HepG2 (cell line): Measurements from ENCODE around the gene SYNGR2. TPM values are rescaled to one million over a fixed set of nuclear protein-coding genes. Genes with fewer than 3 reads are reported as not detected.
A peak's percentile ranks its signal among the peaks of the same experiment; 100 is the strongest.

Experiments used
- FOXA3 ChIP-seq: IDR thresholded peaks from 2 replicates; pipeline ENCODE4 v1.6.1; 2016; ENCODE audit warnings: missing genetic modification reagents, missing compliant biosample characterization
- HIVEP1 ChIP-seq: sonication (generic); formaldehyde crosslinking; IDR thresholded peaks from 2 replicates; pipeline ENCODE4 v1.4.0; 2020; ENCODE audit warnings: mild to moderate bottlenecking, missing genetic modification reagents
- NFRKB ChIP-seq: fragments of 450-650 bp; IDR thresholded peaks from 2 replicates; pipeline ENCODE4 v1.6.1; 2017
- PAWR ChIP-seq: sonication (generic); formaldehyde crosslinking; IDR thresholded peaks from 2 replicates; pipeline ENCODE4 v1.4.0; 2020; ENCODE audit warnings: missing genetic modification reagents, mild to moderate bottlenecking, borderline replicate concordance
- REPIN1 ChIP-seq: sonication (generic); formaldehyde crosslinking; IDR thresholded peaks from 2 replicates; pipeline ENCODE4 v1.8.0; 2022; ENCODE audit warnings: missing genetic modification reagents, low read depth, mild to moderate bottlenecking, borderline replicate concordance
- RORA ChIP-seq: sonication (generic); formaldehyde crosslinking; IDR thresholded peaks from 2 replicates; pipeline ENCODE4 v1.5.0; 2020; ENCODE audit warnings: mild to moderate bottlenecking, missing genetic modification reagents, moderate library complexity
- SIN3A ChIP-seq: IDR thresholded peaks from 2 replicates; pipeline ENCODE4 v1.6.1; 2011; ENCODE audit warnings: low read depth, mild to moderate bottlenecking, control low read depth, low read length, borderline replicate concordance
- SIX1 ChIP-seq: sonication (generic); formaldehyde crosslinking; IDR thresholded peaks from 2 replicates; pipeline ENCODE4 v1.4.0; 2020; ENCODE audit warnings: missing genetic modification reagents, borderline replicate concordance
- SMC3 ChIP-seq: IDR thresholded peaks from 2 replicates; pipeline ENCODE4 v1.6.1; 2011; ENCODE audit warnings: low read length, improper control_type of control experiment
- SYNCRIP ChIP-seq: fragments of 200-400 bp; formaldehyde crosslinking; IDR thresholded peaks from 2 replicates; pipeline ENCODE4 v1.6.1; 2018; ENCODE audit warnings: mild to moderate bottlenecking, low read depth, low read length; ENCODE audit not compliant: insufficient read depth
- U2AF2 ChIP-seq: fragments of 200-400 bp; formaldehyde crosslinking; IDR thresholded peaks from 2 replicates; pipeline ENCODE4 v1.6.1; 2017; ENCODE audit warnings: low read depth, mild to moderate bottlenecking, low read length
- YEATS4 ChIP-seq: sonication (generic); formaldehyde crosslinking; IDR thresholded peaks from 2 replicates; pipeline ENCODE4 v1.4.0; 2020; ENCODE audit warnings: missing genetic modification reagents, borderline replicate concordance
- ZBTB7A ChIP-seq: sonication (generic); formaldehyde crosslinking; IDR thresholded peaks from 2 replicates; pipeline ENCODE4 v1.8.0; 2022; ENCODE audit warnings: mild to moderate bottlenecking, missing genetic modification reagents
- ZFP36 ChIP-seq: fragments of 150-350 bp; IDR thresholded peaks from 2 replicates; pipeline ENCODE4 v1.6.1; 2018; ENCODE audit warnings: borderline replicate concordance, low read length, low read depth; ENCODE audit not compliant: partially characterized antibody
- ZFP36L1 ChIP-seq: sonication (generic); formaldehyde crosslinking; IDR thresholded peaks from 2 replicates; pipeline ENCODE4 v1.8.0; 2022; ENCODE audit warnings: mild to moderate bottlenecking, missing genetic modification reagents, moderate library complexity
- ZFP82 ChIP-seq: sonication (generic); formaldehyde crosslinking; IDR thresholded peaks from 2 replicates; pipeline ENCODE4 v1.5.1; 2020; ENCODE audit warnings: mild to moderate bottlenecking, missing genetic modification reagents, borderline replicate concordance
- ZKSCAN8 ChIP-seq: IDR thresholded peaks from 2 replicates; pipeline ENCODE4 v1.6.1; 2016; ENCODE audit warnings: borderline replicate concordance, missing genetic modification reagents, missing compliant biosample characterization
- ZNF101 ChIP-seq: sonication (generic); formaldehyde crosslinking; IDR thresholded peaks from 2 replicates; pipeline ENCODE4 v1.4.0; 2020; ENCODE audit warnings: mild to moderate bottlenecking, low read depth, missing genetic modification reagents, borderline replicate concordance
- ZNF205 ChIP-seq: IDR thresholded peaks from 2 replicates; pipeline ENCODE4 v1.6.1; 2018; ENCODE audit warnings: missing biosample characterization, missing genetic modification reagents
- ZNF263 ChIP-seq: sonication (generic); formaldehyde crosslinking; IDR thresholded peaks from 2 replicates; pipeline ENCODE4 v1.4.0; 2020; ENCODE audit warnings: missing genetic modification reagents
- ZNF343 ChIP-seq: sonication (generic); formaldehyde crosslinking; IDR thresholded peaks from 2 replicates; pipeline ENCODE4 v1.4.0; 2020; ENCODE audit warnings: mild to moderate bottlenecking, missing genetic modification reagents
- ZNF724P ChIP-seq: sonication (generic); formaldehyde crosslinking; IDR thresholded peaks from 2 replicates; pipeline ENCODE4 v1.8.0; 2022; ENCODE audit warnings: missing genetic modification reagents, borderline replicate concordance
- ZNF772 ChIP-seq: sonication (generic); formaldehyde crosslinking; IDR thresholded peaks from 2 replicates; pipeline ENCODE4 v1.5.0; 2020; ENCODE audit warnings: mild to moderate bottlenecking, missing genetic modification reagents
- polyA plus RNA-seq, 8 experiments: library from polyadenylated mRNA; depleted of rRNA in 3 of 8; stranded (reverse) in 7 of 8; unstranded in 1 of 8; fragments of >200 nt; fragmentation: Illumina TruSeq in 4 of 8; extraction: Trizol in 4 of 8; gene quantifications; 2 replicates each; pipeline versions ENCODE4 v1.2.1 to v1.2.3, GENCODE V29; 2011 to 2016; ENCODE audit warnings: low read depth in 4 of 8, missing spikeins in 1 of 8, mixed read lengths in 1 of 8; ENCODE audit not compliant: insufficient read depth in 1 of 8
- total RNA-seq, 5 experiments: library from RNA; depleted of rRNA; stranded (reverse); fragments of >200 nt; fragmentation: Illumina TruSeq; extraction: Trizol; gene quantifications; 2 replicates each; pipeline ENCODE4 v1.2.3, GENCODE V29; 2016; ENCODE audit warnings: low read depth in 1 of 5
- TF ChIP-seq, protein P1 (sequence below): sonication (generic); formaldehyde crosslinking; IDR thresholded peaks from 2 replicates; pipeline ENCODE4 v1.4.0; 2020; ENCODE audit warnings: mild to moderate bottlenecking, missing genetic modification reagents

Gene SYNGR2
- total and polyA plus RNA-seq, 2 of the 13 experiments (the other 11 are each of a cell fraction or from before 2014, with no cell fraction given), result 46.7 to 170 TPM

DNA sequence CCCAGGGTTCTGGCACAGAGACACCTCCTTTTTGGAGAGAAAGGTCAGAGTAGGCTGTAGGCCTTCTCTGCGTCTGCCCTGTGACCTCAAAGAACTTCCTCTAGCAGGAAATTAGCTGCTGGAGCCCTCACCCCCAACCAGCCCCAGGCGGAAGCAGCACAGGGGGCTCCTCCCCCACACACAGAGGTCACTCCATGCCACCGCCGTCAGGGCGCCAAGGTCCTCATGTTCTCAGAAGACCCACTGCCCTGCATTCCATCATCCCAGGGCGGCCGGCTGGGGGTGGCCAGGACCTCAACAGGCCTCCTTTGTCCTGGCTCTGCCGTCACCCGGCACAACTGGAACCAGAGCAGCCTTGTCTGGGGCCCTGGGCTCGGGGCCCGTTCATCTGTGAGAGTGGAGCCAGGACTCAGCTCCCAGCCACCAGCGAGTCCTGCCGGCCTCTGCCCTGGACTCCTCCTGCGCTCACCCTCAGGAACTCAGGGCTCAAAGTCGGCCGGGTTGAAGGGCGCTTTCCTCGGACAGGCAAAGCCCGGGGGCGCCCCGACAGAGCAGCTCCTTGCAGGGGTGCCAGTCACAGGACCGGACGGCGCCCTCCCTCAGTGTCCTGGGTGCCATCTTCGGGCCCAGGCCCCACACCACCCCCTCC lies 41.0 kb upstream of the SYNGR2 start (continued):
- TF ChIP-seq, protein P1, sequence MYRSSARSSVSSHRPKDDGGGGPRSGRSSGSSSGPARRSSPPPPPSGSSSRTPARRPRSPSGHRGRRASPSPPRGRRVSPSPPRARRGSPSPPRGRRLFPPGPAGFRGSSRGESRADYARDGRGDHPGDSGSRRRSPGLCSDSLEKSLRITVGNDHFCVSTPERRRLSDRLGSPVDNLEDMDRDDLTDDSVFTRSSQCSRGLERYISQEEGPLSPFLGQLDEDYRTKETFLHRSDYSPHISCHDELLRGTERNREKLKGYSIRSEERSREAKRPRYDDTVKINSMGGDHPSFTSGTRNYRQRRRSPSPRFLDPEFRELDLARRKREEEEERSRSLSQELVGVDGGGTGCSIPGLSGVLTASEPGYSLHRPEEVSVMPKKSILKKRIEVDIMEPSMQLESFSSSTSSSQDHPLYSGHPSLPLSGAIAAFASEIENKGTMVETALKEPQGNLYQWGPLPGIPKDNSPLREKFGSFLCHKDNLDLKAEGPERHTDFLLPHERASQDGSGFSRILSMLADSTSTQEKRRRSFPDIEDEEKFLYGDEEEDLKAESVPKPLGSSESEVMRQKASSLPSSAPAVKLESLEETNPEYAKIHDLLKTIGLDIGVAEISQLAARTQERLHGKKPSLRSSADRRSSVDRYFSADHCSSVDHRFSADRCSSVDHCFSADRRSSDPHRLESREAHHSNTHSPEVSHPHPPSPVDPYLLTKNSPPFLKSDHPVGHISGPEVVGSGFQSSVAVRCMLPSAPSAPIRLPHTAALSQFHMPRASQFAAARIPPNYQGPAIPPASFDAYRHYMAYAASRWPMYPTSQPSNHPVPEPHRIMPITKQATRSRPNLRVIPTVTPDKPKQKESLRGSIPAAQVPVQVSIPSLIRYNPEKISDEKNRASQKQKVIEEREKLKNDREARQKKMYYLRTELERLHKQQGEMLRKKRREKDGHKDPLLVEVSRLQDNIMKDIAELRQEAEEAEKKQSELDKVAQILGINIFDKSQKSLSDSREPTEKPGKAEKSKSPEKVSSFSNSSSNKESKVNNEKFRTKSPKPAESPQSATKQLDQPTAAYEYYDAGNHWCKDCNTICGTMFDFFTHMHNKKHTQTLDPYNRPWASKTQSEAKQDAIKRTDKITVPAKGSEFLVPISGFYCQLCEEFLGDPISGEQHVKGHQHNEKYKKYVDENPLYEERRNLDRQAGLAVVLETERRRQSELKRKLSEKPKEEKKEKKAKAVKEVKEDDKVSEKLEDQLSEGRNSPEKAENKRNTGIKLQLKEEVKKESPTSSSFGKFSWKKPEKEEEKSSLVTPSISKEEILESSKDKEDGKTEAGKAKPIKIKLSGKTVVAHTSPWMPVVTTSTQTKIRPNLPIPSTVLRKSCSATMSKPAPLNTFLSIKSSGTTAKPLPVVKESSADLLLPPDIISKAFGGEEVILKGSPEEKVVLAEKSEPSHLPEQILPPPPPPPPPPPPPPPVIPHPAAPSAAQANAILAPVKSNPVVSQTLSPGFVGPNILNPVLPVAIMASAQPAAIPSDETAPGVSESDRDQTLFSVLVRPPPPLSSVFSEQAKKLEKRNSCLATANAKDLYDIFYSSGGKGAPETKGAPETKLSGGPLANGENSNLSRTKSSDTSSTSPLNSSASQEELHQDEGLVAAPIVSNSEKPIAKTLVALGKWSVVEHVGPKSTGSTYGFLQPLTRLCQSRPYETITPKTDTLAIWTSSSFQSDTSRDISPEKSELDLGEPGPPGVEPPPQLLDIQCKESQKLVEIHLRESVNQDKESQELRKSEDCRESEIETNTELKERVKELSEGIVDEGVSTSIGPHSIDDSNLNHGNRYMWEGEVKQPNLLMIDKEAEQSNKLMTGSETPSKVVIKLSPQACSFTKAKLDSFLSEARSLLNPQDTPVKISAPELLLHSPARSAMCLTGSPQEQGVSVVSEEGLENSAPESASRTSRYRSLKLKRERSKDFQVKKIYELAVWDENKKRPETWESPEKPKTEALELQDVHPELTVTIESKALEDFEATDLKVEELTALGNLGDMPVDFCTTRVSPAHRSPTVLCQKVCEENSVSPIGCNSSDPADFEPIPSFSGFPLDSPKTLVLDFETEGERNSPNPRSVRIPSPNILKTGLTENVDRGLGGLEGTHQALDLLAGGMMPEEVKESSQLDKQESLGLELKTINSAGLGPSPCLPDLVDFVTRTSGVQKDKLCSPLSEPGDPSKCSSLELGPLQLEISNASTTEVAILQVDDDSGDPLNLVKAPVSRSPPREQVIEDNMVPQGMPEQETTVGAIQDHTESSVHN (CRISPR knock-in tag), result peak; percentile 39; the same call in 1 of the 2 replicates
- TF ChIP-seq ZFP82 (CRISPR knock-in tag) (0 out of 2 replicates have a peak, but pooled peaks have one; percentile 4), YEATS4 (CRISPR knock-in tag) (peak; percentile 66; the same call in 1 of the 2 replicates), ZNF343 (CRISPR knock-in tag) (no peak), ZNF205 (CRISPR knock-in tag) (0 out of 2 replicates have a peak, but pooled peaks have one; percentile 29), ZNF772 (CRISPR knock-in tag) (no peak), ZKSCAN8 (no peak), SMC3 (no peak), ZNF724P (CRISPR knock-in tag) (peak; percentile 63; the same call in 1 of the 2 replicates), U2AF2 (no peak), ZFP36 (no peak), ZNF263 (CRISPR knock-in tag) (peak; percentile 55; the same call in 1 of the 2 replicates), SIN3A (peak; percentile 69; the same call in 1 of the 2 replicates), PAWR (CRISPR knock-in tag) (no peak), ZFP36L1 (CRISPR knock-in tag) (no peak), ZNF101 (CRISPR knock-in tag) (no peak), RORA (CRISPR knock-in tag) (no peak), SIX1 (0 out of 2 replicates have a peak, but pooled peaks have one; percentile 55), FOXA3 (peak; percentile 62), REPIN1 (CRISPR knock-in tag) (peak; percentile 48; the same call in 1 of the 2 replicates), HIVEP1 (CRISPR knock-in tag) (no peak), NFRKB (no peak), ZBTB7A (CRISPR knock-in tag) (peak; percentile 83; the same call in 1 of the 2 replicates), SYNCRIP (no peak)
